ENCODE results near the gene KCNQ1OT1.

- TF ChIP-seq EP300 (IDR thresholded peaks at IDR 0.05) (no peak), POLR2A (IDR thresholded peaks at IDR 0.05; ENCODE audit: low read depth) (no peak), CTCF (IDR thresholded peaks at IDR 0.05) (no peak), POLR2AphosphoS5 (IDR thresholded peaks at IDR 0.05) (no peak)
Observed at GRCh38 chr11:2576111-2576510, 123.7 kb downstream of the KCNQ1OT1 start.
